ENCODE results near the gene OGFR.

- TF ChIP-seq POLR2A (IDR thresholded peaks at IDR 0.05) (no peak), CTCF (IDR thresholded peaks at IDR 0.05) (no peak), EP300 (IDR thresholded peaks at IDR 0.05) (no peak)
Measured at GRCh38 chr20:62818592-62819493, 14.2 kb downstream of the OGFR start.
